SK-N-SH (cell line): ENCODE data around the gene TUBGCP6.

ENCODE experiments used
- EP300 ChIP-seq, 2 experiments: IDR thresholded peaks; 2 replicates each; pipeline versions ENCODE4 v1.4.0 to v1.6.1; 2012; ENCODE audit warnings: borderline replicate concordance in 1 of 2, low read depth in 1 of 2, low read length in 1 of 2
- EZH2phosphoT487 ChIP-seq: fragments of 200-600 bp; sonication (generic); IDR thresholded peaks from 2 replicates; pipeline ENCODE4 v1.6.1; 2017; ENCODE audit warnings: low read depth, mixed run types, mild to moderate bottlenecking, antibody characterized with exemption, moderate library complexity, borderline replicate concordance
- FOXM1 ChIP-seq: IDR thresholded peaks from 2 replicates; pipeline ENCODE4 v1.4.0; 2012; ENCODE audit warnings: low read depth, mild to moderate bottlenecking
- JUND ChIP-seq: IDR thresholded peaks from 2 replicates; pipeline ENCODE4 v1.4.0; 2012
- MAX ChIP-seq: IDR thresholded peaks from 2 replicates; pipeline ENCODE4 v1.4.0; 2012; ENCODE audit warnings: low read depth
- POLR2AphosphoS5 ChIP-seq: IDR thresholded peaks from 2 replicates; pipeline ENCODE4 v1.6.1; 2012; ENCODE audit warnings: low read depth, low read length
- RAD21 ChIP-seq: IDR thresholded peaks from 2 replicates; pipeline ENCODE4 v1.6.1; 2012; ENCODE audit warnings: mild to moderate bottlenecking, low read length
- REST ChIP-seq: IDR thresholded peaks from 2 replicates; pipeline ENCODE4 v1.6.1; 2012; ENCODE audit warnings: mild to moderate bottlenecking, low read depth, low read length, moderate library complexity
- RXRA ChIP-seq: IDR thresholded peaks from 2 replicates; pipeline ENCODE4 v1.4.0; 2012; ENCODE audit warnings: low read depth, mild to moderate bottlenecking, borderline replicate concordance
- SMC3 ChIP-seq: IDR thresholded peaks from 2 replicates; pipeline ENCODE4 v1.6.1; 2012; ENCODE audit warnings: low read depth, low read length, improper control_type of control experiment
- USF1 ChIP-seq: IDR thresholded peaks from 2 replicates; pipeline ENCODE4 v1.4.0; 2012; ENCODE audit warnings: low read depth, borderline replicate concordance
- YY1 ChIP-seq: IDR thresholded peaks from 2 replicates; pipeline ENCODE4 v1.4.0; 2012; ENCODE audit warnings: low read depth, mild to moderate bottlenecking
- TF ChIP-seq, protein P1 (sequence below): fragments of 200-600 bp; sonication (generic); IDR thresholded peaks from 2 replicates; pipeline ENCODE4 v1.6.1; 2017; ENCODE audit warnings: antibody characterized with exemption, mild to moderate bottlenecking, moderate library complexity

- TF ChIP-seq SMC3, result no peak
- TF ChIP-seq RXRA, result no peak
- TF ChIP-seq, protein P1, sequence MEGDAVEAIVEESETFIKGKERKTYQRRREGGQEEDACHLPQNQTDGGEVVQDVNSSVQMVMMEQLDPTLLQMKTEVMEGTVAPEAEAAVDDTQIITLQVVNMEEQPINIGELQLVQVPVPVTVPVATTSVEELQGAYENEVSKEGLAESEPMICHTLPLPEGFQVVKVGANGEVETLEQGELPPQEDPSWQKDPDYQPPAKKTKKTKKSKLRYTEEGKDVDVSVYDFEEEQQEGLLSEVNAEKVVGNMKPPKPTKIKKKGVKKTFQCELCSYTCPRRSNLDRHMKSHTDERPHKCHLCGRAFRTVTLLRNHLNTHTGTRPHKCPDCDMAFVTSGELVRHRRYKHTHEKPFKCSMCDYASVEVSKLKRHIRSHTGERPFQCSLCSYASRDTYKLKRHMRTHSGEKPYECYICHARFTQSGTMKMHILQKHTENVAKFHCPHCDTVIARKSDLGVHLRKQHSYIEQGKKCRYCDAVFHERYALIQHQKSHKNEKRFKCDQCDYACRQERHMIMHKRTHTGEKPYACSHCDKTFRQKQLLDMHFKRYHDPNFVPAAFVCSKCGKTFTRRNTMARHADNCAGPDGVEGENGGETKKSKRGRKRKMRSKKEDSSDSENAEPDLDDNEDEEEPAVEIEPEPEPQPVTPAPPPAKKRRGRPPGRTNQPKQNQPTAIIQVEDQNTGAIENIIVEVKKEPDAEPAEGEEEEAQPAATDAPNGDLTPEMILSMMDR, result no peak
- TF ChIP-seq RAD21, result no peak
- no peak for TF ChIP-seq EZH2phosphoT487
- no peak for TF ChIP-seq POLR2AphosphoS5
- no peak for TF ChIP-seq REST
- TF ChIP-seq YY1, result no peak
- no peak for TF ChIP-seq MAX
- no peak for TF ChIP-seq USF1
- no peak for TF ChIP-seq JUND
- TF ChIP-seq FOXM1, result no peak
- TF ChIP-seq EP300 (IDR thresholded peaks at IDR 0.05; ENCODE audit: borderline replicate concordance in 1 of 2, low read depth in 1 of 2, low read length in 1 of 2), result no peak
Observed at GRCh38 chr22:50169774-50170341, 75.0 kb downstream of the TUBGCP6 start.
